H1 (cell line): ENCODE data around the gene CTIF. TPM values are rescaled to one million over a fixed set of nuclear protein-coding genes. Genes with fewer than 3 reads are reported as not detected.

ENCODE experiments used
- EP300 ChIP-seq, 2 experiments: IDR thresholded peaks; 1 replicate in 1 of 2; 2 replicates in 1 of 2; pipeline ENCODE4 v1.6.1; 2011 to 2012; ENCODE audit warnings: low read depth in 2 of 2, low read length in 2 of 2, mild to moderate bottlenecking in 2 of 2, borderline replicate concordance in 1 of 2, inconsistent platforms in 1 of 2, moderate library complexity in 1 of 2
- FOSL1 ChIP-seq: IDR thresholded peaks from 2 replicates; pipeline ENCODE4 v1.6.1; 2011; ENCODE audit warnings: mild to moderate bottlenecking, low read depth, low read length, moderate library complexity; ENCODE audit not compliant: insufficient read depth
- KDM4A ChIP-seq: IDR thresholded peaks from one replicate; pipeline ENCODE4 v1.7.1; 2012; ENCODE audit warnings: low read depth, mild to moderate bottlenecking, moderate library complexity, low read length, inconsistent platforms; ENCODE audit not compliant: severe bottlenecking
- SIRT6 ChIP-seq: IDR thresholded peaks from one replicate; pipeline ENCODE4 v1.7.1; 2012; ENCODE audit warnings: low read length, inconsistent platforms
- TBP ChIP-seq: IDR thresholded peaks from 2 replicates; pipeline ENCODE4 v1.6.1; 2011; ENCODE audit warnings: low read depth, low read length, improper control_type of control experiment
- TEAD4 ChIP-seq: IDR thresholded peaks from 2 replicates; pipeline ENCODE4 v1.6.1; 2012; ENCODE audit warnings: low read depth, low read length, inconsistent platforms, mixed read lengths
- polyA plus RNA-seq, 7 experiments: library from polyadenylated mRNA; depleted of rRNA in 3 of 7; stranded (reverse) in 5 of 7; unstranded in 2 of 7; fragments of >200 nt in 5 of 7; fragments of 200-250 nt in 2 of 7; gene quantifications; 1 replicate in 5 of 7; 2 replicates in 1 of 7; 4 replicates in 1 of 7; pipeline versions ENCODE4 v1.2.1 to v1.2.3, GENCODE V29; 2011 to 2013; ENCODE audit warnings: missing spikeins in 2 of 7, mixed read lengths in 2 of 7
- total RNA-seq: library from RNA; stranded (reverse); fragmentation: NEBNext Ultra II Directional; extraction: Animal tissue kit (Norgen Biotek cat#: 25700); gene quantifications from 2 replicates; pipeline ENCODE4 v1.2.1, GENCODE V29; 2021
- TF ChIP-seq, protein P1 (sequence below): fragments of 300-600 bp; sonication (generic); IDR thresholded peaks from 2 replicates; pipeline ENCODE4 v1.7.1; 2012; ENCODE audit warnings: low read length, moderate library complexity, mild to moderate bottlenecking, inconsistent platforms; ENCODE audit not compliant: insufficient replicate concordance
- TF ChIP-seq, protein P2 (sequence below): IDR thresholded peaks from 2 replicates; pipeline ENCODE4 v1.6.1; 2011; ENCODE audit warnings: low read length, improper control_type of control experiment

The CTIF gene
- total and polyA plus RNA-seq, 2 of the 8 experiments (the other 6 are each of a cell fraction or from before 2014, with no cell fraction given) = 9.0 to 17.8 TPM

DNA sequence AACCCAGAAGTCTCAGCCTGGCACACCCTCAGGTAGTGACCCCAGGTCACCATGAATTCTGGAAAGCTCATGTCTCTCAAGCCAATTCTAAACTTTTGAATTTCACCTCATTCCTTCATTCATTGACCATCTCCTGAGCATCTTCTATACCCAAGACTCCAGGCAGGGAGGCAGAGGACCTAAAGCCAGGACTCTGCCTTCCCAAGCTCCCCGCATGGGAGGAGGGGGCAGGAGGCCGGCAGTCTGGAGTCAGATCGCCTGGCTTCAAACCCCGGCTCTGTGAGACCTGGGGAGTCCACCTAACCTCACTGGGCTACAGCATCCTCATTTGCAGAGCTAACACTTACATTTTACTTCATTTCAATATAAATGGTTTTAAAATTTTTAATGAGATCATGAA is 352.9 kb downstream of the CTIF start (continued):
- TF ChIP-seq, protein P1, sequence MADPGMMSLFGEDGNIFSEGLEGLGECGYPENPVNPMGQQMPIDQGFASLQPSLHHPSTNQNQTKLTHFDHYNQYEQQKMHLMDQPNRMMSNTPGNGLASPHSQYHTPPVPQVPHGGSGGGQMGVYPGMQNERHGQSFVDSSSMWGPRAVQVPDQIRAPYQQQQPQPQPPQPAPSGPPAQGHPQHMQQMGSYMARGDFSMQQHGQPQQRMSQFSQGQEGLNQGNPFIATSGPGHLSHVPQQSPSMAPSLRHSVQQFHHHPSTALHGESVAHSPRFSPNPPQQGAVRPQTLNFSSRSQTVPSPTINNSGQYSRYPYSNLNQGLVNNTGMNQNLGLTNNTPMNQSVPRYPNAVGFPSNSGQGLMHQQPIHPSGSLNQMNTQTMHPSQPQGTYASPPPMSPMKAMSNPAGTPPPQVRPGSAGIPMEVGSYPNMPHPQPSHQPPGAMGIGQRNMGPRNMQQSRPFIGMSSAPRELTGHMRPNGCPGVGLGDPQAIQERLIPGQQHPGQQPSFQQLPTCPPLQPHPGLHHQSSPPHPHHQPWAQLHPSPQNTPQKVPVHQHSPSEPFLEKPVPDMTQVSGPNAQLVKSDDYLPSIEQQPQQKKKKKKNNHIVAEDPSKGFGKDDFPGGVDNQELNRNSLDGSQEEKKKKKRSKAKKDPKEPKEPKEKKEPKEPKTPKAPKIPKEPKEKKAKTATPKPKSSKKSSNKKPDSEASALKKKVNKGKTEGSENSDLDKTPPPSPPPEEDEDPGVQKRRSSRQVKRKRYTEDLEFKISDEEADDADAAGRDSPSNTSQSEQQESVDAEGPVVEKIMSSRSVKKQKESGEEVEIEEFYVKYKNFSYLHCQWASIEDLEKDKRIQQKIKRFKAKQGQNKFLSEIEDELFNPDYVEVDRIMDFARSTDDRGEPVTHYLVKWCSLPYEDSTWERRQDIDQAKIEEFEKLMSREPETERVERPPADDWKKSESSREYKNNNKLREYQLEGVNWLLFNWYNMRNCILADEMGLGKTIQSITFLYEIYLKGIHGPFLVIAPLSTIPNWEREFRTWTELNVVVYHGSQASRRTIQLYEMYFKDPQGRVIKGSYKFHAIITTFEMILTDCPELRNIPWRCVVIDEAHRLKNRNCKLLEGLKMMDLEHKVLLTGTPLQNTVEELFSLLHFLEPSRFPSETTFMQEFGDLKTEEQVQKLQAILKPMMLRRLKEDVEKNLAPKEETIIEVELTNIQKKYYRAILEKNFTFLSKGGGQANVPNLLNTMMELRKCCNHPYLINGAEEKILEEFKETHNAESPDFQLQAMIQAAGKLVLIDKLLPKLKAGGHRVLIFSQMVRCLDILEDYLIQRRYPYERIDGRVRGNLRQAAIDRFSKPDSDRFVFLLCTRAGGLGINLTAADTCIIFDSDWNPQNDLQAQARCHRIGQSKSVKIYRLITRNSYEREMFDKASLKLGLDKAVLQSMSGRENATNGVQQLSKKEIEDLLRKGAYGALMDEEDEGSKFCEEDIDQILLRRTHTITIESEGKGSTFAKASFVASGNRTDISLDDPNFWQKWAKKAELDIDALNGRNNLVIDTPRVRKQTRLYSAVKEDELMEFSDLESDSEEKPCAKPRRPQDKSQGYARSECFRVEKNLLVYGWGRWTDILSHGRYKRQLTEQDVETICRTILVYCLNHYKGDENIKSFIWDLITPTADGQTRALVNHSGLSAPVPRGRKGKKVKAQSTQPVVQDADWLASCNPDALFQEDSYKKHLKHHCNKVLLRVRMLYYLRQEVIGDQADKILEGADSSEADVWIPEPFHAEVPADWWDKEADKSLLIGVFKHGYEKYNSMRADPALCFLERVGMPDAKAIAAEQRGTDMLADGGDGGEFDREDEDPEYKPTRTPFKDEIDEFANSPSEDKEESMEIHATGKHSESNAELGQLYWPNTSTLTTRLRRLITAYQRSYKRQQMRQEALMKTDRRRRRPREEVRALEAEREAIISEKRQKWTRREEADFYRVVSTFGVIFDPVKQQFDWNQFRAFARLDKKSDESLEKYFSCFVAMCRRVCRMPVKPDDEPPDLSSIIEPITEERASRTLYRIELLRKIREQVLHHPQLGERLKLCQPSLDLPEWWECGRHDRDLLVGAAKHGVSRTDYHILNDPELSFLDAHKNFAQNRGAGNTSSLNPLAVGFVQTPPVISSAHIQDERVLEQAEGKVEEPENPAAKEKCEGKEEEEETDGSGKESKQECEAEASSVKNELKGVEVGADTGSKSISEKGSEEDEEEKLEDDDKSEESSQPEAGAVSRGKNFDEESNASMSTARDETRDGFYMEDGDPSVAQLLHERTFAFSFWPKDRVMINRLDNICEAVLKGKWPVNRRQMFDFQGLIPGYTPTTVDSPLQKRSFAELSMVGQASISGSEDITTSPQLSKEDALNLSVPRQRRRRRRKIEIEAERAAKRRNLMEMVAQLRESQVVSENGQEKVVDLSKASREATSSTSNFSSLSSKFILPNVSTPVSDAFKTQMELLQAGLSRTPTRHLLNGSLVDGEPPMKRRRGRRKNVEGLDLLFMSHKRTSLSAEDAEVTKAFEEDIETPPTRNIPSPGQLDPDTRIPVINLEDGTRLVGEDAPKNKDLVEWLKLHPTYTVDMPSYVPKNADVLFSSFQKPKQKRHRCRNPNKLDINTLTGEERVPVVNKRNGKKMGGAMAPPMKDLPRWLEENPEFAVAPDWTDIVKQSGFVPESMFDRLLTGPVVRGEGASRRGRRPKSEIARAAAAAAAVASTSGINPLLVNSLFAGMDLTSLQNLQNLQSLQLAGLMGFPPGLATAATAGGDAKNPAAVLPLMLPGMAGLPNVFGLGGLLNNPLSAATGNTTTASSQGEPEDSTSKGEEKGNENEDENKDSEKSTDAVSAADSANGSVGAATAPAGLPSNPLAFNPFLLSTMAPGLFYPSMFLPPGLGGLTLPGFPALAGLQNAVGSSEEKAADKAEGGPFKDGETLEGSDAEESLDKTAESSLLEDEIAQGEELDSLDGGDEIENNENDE = no peak
- no peak for TF ChIP-seq TBP
- no peak for TF ChIP-seq FOSL1
- TF ChIP-seq, protein P2, sequence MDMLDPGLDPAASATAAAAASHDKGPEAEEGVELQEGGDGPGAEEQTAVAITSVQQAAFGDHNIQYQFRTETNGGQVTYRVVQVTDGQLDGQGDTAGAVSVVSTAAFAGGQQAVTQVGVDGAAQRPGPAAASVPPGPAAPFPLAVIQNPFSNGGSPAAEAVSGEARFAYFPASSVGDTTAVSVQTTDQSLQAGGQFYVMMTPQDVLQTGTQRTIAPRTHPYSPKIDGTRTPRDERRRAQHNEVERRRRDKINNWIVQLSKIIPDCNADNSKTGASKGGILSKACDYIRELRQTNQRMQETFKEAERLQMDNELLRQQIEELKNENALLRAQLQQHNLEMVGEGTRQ = no peak
- TF ChIP-seq SIRT6 = no peak
- no peak for TF ChIP-seq KDM4A
- no peak for TF ChIP-seq TEAD4
- TF ChIP-seq EP300 (IDR thresholded peaks at IDR 0.05; ENCODE audit: borderline replicate concordance in 1 of 2, low read depth in 2 of 2, low read length in 2 of 2) = no peak
- TF ChIP-seq, all 59 proteins: peak for 0
